ENCODE results near the gene SRL.

DNA sequence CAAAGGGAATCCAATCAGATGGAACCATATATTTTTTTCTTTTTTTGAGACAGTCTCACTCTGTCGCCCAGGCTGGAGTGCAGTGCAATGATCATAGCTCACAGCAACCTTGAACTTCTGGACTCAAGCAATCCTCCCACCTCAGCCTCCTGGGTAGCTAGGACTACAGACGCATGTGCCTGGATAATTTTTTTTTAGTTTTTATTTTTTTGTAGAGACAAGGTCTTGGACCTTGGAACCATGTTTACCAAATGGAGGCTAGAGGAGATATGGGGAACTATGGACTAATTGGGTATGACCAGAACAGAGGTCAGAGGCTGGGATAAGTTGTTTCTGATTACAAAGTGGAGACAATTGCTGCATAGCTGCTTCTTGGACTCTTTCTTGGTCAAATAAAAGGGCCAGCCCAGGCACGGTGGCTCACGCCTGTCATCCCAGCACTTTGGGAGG lies 84.5 kb downstream of the SRL start:
- TF ChIP-seq EZH2 (IDR thresholded peaks at IDR 0.05; ENCODE audit: insufficient read depth, poor library complexity, severe bottlenecking) (no peak), EZH2phosphoT487 (IDR thresholded peaks at IDR 0.05; ENCODE audit: insufficient read depth, low read depth) (no peak)

All from GM23248 (cell line).